ENCODE measurements around the gene CHST11. TPM values are rescaled to one million over a fixed set of nuclear protein-coding genes. Genes with fewer than 3 reads are reported as not detected.

Gene CHST11
- polyA plus RNA-seq, 4 donors, result 6.6 to 8.7 (median 7.2) TPM

- no peak for DNase-seq (ENCODE audit: low read depth in 4 of 4, low spot score in 2 of 4)
Measured at GRCh38 chr12:104427547-104427938, 29.2 kb upstream of the CHST11 start.

DNA sequence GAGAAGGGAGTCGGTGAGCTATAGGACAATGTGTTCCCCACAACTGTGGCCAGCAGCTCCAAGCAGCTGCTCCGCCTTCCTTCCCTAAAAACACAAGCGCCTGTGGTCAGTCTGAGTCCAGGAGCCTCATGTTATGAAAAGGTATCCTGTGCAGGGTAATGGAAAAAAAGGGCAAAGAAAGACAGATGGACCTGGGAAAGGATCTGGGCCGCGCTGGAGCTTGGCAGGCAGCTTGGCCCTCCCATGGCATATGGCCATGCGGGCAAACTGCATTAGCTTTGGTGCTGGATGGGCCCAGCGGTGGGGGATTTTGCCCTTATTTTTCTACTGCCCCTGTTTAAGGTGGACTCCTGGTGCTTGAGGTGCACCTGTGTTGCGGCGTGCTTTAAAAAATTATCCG is 23.7 kb upstream of the CHST11 start:
- no peak for DNase-seq (ENCODE audit: low read depth in 4 of 4, low spot score in 2 of 4)

- no peak for DNase-seq (ENCODE audit: low read depth in 4 of 4, low spot score in 2 of 4)
Measured at GRCh38 chr12:104434129-104434528, 22.6 kb upstream of the CHST11 start.

- no peak for DNase-seq (ENCODE audit: low read depth in 4 of 4, low spot score in 2 of 4)
Measured at GRCh38 chr12:104435175-104435574, 21.6 kb upstream of the CHST11 start.

GRCh38 chr12:104435765-104436164 is 21.0 kb upstream of the CHST11 start:
- no peak for DNase-seq (ENCODE audit: low read depth in 4 of 4, low spot score in 2 of 4)

DNA sequence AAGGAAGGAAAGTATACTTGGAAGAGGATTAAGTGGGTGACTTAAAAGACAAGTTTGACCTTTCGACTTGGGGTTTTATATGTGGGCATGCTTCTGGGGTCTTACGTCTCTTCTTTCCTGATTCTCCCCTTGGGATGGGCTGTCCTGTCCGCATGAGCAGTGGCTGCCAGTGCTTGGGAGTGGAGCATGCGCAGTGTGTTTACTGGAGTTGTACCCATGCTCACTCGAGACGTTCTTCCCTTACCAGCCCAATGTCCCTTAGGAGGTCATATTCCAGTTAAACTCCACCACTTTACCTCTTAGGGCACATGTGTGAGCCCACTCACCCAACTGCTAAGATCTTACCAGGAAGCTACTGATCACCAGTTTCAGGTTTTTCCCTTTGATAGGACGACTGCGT is 20.0 kb upstream of the CHST11 start:
- DNase-seq (ENCODE audit: low read depth in 4 of 4, low spot score in 2 of 4), result no peak

- DNase-seq (ENCODE audit: low read depth in 4 of 4, low spot score in 2 of 4), result no peak
Measured at GRCh38 chr12:104438134-104438533, 18.6 kb upstream of the CHST11 start.

GRCh38 chr12:104439137-104439536 is 17.6 kb upstream of the CHST11 start:
- no peak for DNase-seq (ENCODE audit: low read depth in 4 of 4, low spot score in 2 of 4)

GRCh38 chr12:104443008-104443407 is 13.7 kb upstream of the CHST11 start:
- DNase-seq (ENCODE audit: low read depth in 4 of 4, low spot score in 2 of 4), result no peak

DNA sequence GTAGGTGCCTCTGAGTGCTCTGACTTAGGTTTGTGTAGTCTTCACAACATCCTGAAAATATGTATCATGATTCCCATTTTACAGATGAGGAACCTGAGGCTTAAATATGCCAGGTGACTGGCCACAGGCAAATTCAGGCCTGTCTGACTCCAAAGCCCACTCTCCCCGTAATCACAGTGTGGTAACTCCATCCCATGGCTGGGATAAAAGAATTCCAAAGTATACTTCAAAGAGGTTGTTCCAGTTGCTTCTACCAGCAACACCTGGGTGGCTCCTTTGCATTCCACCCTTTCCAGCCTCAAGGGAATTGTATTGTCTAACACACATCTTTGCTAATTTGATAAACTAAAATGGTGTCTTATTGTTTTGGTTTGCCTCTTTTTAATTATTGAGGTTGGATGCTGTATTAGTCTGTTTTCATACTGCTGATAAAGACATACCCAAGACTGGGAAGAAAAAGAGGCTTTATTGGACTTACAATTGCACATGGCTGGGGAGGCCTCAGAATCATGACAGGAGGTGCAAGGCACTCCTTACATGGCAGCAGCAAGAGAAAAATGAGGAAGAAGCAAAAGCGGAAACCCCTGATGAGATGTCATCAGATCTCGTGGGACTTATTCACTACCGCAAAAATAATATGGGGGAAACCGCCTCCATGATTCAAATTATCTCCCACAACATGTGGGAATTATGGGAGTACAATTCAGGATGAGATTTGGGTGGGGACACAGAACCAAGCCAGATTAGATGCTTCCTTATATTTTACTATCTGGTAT is 9.9 kb upstream of the CHST11 start:
- DNase-seq (ENCODE audit: low read depth in 4 of 4, low spot score in 2 of 4), result no peak

- no peak for DNase-seq (ENCODE audit: low read depth in 4 of 4, low spot score in 2 of 4)
Measured at GRCh38 chr12:104448031-104448430, 8.7 kb upstream of the CHST11 start.

DNA sequence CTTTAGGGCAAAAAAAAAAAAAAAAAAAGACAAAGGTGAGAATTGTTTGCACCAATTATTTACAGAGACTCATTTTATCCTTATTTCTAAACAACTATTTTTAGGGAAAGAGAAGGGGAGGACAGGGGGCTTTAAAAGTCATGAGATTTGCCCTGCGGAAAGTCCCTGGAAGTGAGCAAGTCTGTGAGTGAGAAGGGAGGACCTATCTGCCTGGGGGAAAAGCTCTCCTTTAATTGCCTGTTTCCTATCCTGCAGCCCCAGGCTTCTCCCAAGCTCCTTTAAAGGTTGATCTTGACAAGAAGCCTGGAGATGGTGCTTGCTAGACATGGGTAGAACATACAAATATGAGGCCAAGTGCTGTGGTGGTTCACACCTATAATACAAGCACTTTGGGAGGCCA is 8.3 kb upstream of the CHST11 start:
- DNase-seq (ENCODE audit: low read depth in 4 of 4, low spot score in 2 of 4), result no peak

DNA sequence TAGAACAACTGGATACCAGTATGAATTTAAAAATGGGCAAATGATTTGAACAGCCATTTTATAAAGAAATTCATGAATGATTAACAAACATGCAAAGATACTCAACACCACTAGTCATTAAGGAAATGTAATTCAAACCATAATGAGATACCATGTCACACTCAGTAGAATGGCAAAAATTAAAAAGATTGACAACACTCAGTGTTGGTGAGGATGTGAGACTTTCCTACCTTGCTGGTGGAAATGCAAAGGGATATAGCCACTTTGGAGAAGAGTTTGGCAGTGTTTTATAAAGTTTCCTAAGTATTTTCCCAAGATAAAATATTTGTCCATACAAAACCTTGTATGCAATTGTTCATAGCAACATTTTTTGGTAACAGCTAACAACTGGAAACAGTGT is 6.0 kb upstream of the CHST11 start:
- DNase-seq (ENCODE audit: low read depth in 4 of 4, low spot score in 2 of 4), result no peak

- no peak for DNase-seq (ENCODE audit: low read depth in 4 of 4, low spot score in 2 of 4)
Measured at GRCh38 chr12:104452087-104452486, 4.7 kb upstream of the CHST11 start.

- DNase-seq (ENCODE audit: low read depth in 4 of 4, low spot score in 2 of 4), result no peak
Measured at GRCh38 chr12:104453133-104453532, 3.6 kb upstream of the CHST11 start.

GRCh38 chr12:104454997-104455396 is 1.8 kb upstream of the CHST11 start:
- DNase-seq (ENCODE audit: low read depth in 4 of 4, low spot score in 2 of 4), result no peak

GRCh38 chr12:104455578-104456416 is 951 bp upstream of the CHST11 start:
- DNase-seq (ENCODE audit: low read depth in 4 of 4, low spot score in 2 of 4), result no peak

- peak; percentile 68 to 79 (median 76) for DNase-seq (ENCODE audit: low read depth in 4 of 4, low spot score in 2 of 4)
Measured at GRCh38 chr12:104456950-104457745, 400 bp downstream of the CHST11 start.

GRCh38 chr12:104457746-104458693 is 1.3 kb downstream of the CHST11 start:
- peak in 1 of 4 donors; percentile 18 for DNase-seq (ENCODE audit: low read depth in 4 of 4, low spot score in 2 of 4)

All from left renal cortex interstitium (tissue), 4 donors.